HepG2 (cell line): Measurements from ENCODE around the gene GPC6.

ENCODE experiments used
- ARID3A ChIP-seq: IDR thresholded peaks from 2 replicates; pipeline ENCODE4 v1.6.1; 2012; ENCODE audit warnings: low read depth, low read length, improper control_type of control experiment
- ATF3 ChIP-seq: sonication (generic); formaldehyde crosslinking; IDR thresholded peaks from 2 replicates; pipeline ENCODE4 v1.4.0; 2020; ENCODE audit warnings: missing genetic modification reagents
- CTCF ChIP-seq: sonication (generic); formaldehyde crosslinking; IDR thresholded peaks from 2 replicates; pipeline ENCODE4 v1.5.0; 2020; ENCODE audit warnings: mild to moderate bottlenecking, missing genetic modification reagents, moderate library complexity
- FOXK2 ChIP-seq: fragments of 450-650 bp; IDR thresholded peaks from 2 replicates; pipeline ENCODE4 v1.6.1; 2016
- NBN ChIP-seq: fragments of 450-650 bp; conservative IDR thresholded peaks from 2 replicates; pipeline ENCODE4 v1.6.1; 2017
- YY1 ChIP-seq: IDR thresholded peaks from 2 replicates; pipeline ENCODE4 v1.6.1; 2011; ENCODE audit warnings: low read length, low read depth, moderate library complexity, mild to moderate bottlenecking; ENCODE audit not compliant: insufficient read depth, insufficient replicate concordance
- ZBTB1 ChIP-seq: sonication (generic); formaldehyde crosslinking; IDR thresholded peaks from 2 replicates; pipeline ENCODE4 v1.4.0; 2020; ENCODE audit warnings: missing genetic modification reagents, borderline replicate concordance
- ZNF101 ChIP-seq: sonication (generic); formaldehyde crosslinking; IDR thresholded peaks from 2 replicates; pipeline ENCODE4 v1.4.0; 2020; ENCODE audit warnings: mild to moderate bottlenecking, low read depth, missing genetic modification reagents, borderline replicate concordance
- ZNF326 ChIP-seq: sonication (generic); formaldehyde crosslinking; IDR thresholded peaks from 2 replicates; pipeline ENCODE4 v1.4.0; 2020; ENCODE audit warnings: missing genetic modification reagents, borderline replicate concordance
- ZNF567 ChIP-seq: sonication (generic); formaldehyde crosslinking; IDR thresholded peaks from 2 replicates; pipeline ENCODE4 v1.8.1; 2023; ENCODE audit warnings: mild to moderate bottlenecking, missing genetic modification reagents, borderline replicate concordance
- ZNF577 ChIP-seq: sonication (generic); formaldehyde crosslinking; IDR thresholded peaks from 2 replicates; pipeline ENCODE4 v1.4.0; 2020; ENCODE audit warnings: mild to moderate bottlenecking, low read depth, missing genetic modification reagents, borderline replicate concordance
- ZNF740 ChIP-seq: sonication (generic); formaldehyde crosslinking; IDR thresholded peaks from 2 replicates; pipeline ENCODE4 v1.4.0; 2020; ENCODE audit warnings: missing genetic modification reagents
- ZNF776 ChIP-seq: sonication (generic); formaldehyde crosslinking; IDR thresholded peaks from 2 replicates; pipeline ENCODE4 v1.4.0; 2020; ENCODE audit warnings: mild to moderate bottlenecking, missing genetic modification reagents

DNA sequence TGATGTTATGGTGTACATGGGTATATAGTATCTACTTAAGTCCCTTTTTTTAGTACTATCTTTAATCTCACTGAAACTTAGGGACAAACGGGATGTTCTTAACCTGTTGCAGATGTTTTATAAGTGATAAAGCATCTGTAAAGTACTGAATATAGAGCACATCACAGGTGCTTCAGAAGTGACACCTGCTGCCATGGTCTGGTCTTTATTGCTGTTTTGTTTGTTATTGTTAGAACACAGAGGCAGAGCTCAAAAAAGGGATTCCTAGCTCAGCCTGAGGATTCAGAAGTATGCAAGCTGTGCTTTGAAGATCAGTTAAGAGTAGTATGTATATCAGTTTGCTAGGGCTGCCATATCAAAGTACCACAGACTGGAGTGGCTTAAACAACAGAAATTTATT lies 1033.4 kb downstream of the GPC6 start:
- TF ChIP-seq ATF3 (CRISPR knock-in tag) (no peak), ARID3A (no peak), ZNF326 (CRISPR knock-in tag) (no peak), ZNF577 (CRISPR knock-in tag) (no peak), ZNF101 (CRISPR knock-in tag) (no peak), CTCF (CRISPR knock-in tag) (no peak), YY1 (no peak), ZNF776 (CRISPR knock-in tag) (no peak), FOXK2 (no peak), NBN (no peak), ZBTB1 (no peak), ZNF567 (CRISPR knock-in tag) (no peak), ZNF740 (CRISPR knock-in tag) (no peak)
